DOHH2 (cell line): ENCODE data around the gene ALCAM.

Experiments used
- H3F3A ChIP-seq: fragments of 200-600 bp; sonication (generic), shearing (Covaris generic); 2 replicates; pipeline ENCODE4 v1.6.0; 2016; ENCODE audit warnings: antibody characterized with exemption, mild to moderate bottlenecking; ENCODE audit not compliant: control insufficient read depth, insufficient read depth
- H3K27ac ChIP-seq: fragments of 200-600 bp; sonication (generic); 2 replicates; pipeline ENCODE4 v1.5.1; 2014; ENCODE audit warnings: low read depth, mild to moderate bottlenecking, low read length, moderate library complexity
- H3K27me3 ChIP-seq: fragments of 200-600 bp; sonication (generic); 2 replicates; pipeline ENCODE4 v1.6.1; 2014; ENCODE audit warnings: mild to moderate bottlenecking, low read length, mixed read lengths; ENCODE audit not compliant: control insufficient read depth
- H3K36me3 ChIP-seq: fragments of 200-600 bp; sonication (generic); 2 replicates; pipeline ENCODE4 v1.6.1; 2014; ENCODE audit warnings: mild to moderate bottlenecking, low read length, moderate library complexity, mixed read lengths; ENCODE audit not compliant: control insufficient read depth
- H3K4me1 ChIP-seq: fragments of 200-600 bp; sonication (generic); 2 replicates; pipeline ENCODE4 v1.6.1; 2014; ENCODE audit warnings: mild to moderate bottlenecking, low read length, mixed read lengths; ENCODE audit not compliant: control insufficient read depth
- H3K4me2 ChIP-seq: fragments of 200-600 bp; sonication (generic); 2 replicates; pipeline ENCODE4 v1.6.0; 2014; ENCODE audit warnings: mild to moderate bottlenecking, low read length, moderate library complexity
- H3K4me3 ChIP-seq: fragments of 200-600 bp; sonication (generic); 2 replicates; pipeline ENCODE4 v1.5.1; 2014; ENCODE audit warnings: mild to moderate bottlenecking, low read length, mixed read lengths
- H3K79me2 ChIP-seq: fragments of 200-600 bp; sonication (generic); 2 replicates; pipeline ENCODE4 v1.6.1; 2014; ENCODE audit warnings: mild to moderate bottlenecking, low read length, mixed read lengths; ENCODE audit not compliant: control insufficient read depth
- H3K9me2 ChIP-seq: fragments of 200-600 bp; sonication (generic); replicated peaks from 2 replicates; pipeline ENCODE4 v1.6.1; 2014; ENCODE audit warnings: mild to moderate bottlenecking, low read length, mixed read lengths; ENCODE audit not compliant: control insufficient read depth
- H3K9me3 ChIP-seq: fragments of 200-600 bp; sonication (generic); 2 replicates; pipeline ENCODE4 v1.6.1; 2014; ENCODE audit warnings: antibody characterized with exemption, low read length, mixed read lengths; ENCODE audit not compliant: control insufficient read depth, insufficient read depth
- H4K20me1 ChIP-seq: fragments of 200-600 bp; sonication (generic); 2 replicates; pipeline ENCODE4 v1.6.0; 2014; ENCODE audit warnings: low read depth, mild to moderate bottlenecking, antibody characterized with exemption, low read length, moderate library complexity; ENCODE audit not compliant: control insufficient read depth, insufficient read depth
- EZH2phosphoT487 ChIP-seq: fragments of 200-600 bp; sonication (generic); IDR thresholded peaks from 2 replicates; pipeline ENCODE4 v1.6.1; 2017; ENCODE audit warnings: borderline replicate concordance, mild to moderate bottlenecking, antibody characterized with exemption, low read length, moderate library complexity, mixed read lengths
- TF ChIP-seq, protein P1 (sequence below): fragments of 200-600 bp; sonication (generic); IDR thresholded peaks from one replicate; pipeline ENCODE4 v1.5.1; 2014; ENCODE audit warnings: antibody characterized with exemption, mild to moderate bottlenecking, low read depth, low read length; ENCODE audit not compliant: poor library complexity, severe bottlenecking

Gene ALCAM

DNA sequence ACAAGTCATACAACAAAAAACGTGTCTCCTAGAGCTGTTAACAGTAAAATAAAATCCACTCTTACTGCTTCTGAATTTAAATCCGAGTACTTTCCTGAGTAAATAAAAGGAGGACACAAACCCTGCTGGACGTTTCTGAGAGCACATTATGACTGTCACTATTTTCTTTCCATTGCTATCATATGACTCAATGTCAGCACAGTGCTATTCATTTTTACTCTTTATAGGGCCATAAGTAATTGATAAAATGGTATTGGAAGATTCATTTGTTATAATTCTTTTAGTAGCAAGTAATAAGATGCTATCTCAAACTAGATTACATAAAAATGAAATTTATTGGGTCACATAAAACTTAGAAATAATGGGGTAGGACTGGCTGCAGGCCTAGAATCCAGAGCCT lies 68.6 kb downstream of the ALCAM start:
- Histone ChIP-seq H4K20me1 (no peaks in the 10 kb centered on the region), H3K27ac (no peak overlapping the region), H3K36me3 (no peaks in the 10 kb centered on the region), H3K9me3 (no peaks in the 10 kb centered on the region), H3F3A (no peaks in the 10 kb centered on the region), H3K4me2 (no peak overlapping the region), H3K9me2 (no peaks in the 10 kb centered on the region), H3K4me1 (no peaks in the 10 kb centered on the region), H3K4me3 (no peak overlapping the region), H3K27me3 (no peaks in the 10 kb centered on the region), H3K79me2 (no peaks in the 10 kb centered on the region)
- TF ChIP-seq, protein P1, sequence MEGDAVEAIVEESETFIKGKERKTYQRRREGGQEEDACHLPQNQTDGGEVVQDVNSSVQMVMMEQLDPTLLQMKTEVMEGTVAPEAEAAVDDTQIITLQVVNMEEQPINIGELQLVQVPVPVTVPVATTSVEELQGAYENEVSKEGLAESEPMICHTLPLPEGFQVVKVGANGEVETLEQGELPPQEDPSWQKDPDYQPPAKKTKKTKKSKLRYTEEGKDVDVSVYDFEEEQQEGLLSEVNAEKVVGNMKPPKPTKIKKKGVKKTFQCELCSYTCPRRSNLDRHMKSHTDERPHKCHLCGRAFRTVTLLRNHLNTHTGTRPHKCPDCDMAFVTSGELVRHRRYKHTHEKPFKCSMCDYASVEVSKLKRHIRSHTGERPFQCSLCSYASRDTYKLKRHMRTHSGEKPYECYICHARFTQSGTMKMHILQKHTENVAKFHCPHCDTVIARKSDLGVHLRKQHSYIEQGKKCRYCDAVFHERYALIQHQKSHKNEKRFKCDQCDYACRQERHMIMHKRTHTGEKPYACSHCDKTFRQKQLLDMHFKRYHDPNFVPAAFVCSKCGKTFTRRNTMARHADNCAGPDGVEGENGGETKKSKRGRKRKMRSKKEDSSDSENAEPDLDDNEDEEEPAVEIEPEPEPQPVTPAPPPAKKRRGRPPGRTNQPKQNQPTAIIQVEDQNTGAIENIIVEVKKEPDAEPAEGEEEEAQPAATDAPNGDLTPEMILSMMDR, result no peak
- no peak for TF ChIP-seq EZH2phosphoT487

DNA sequence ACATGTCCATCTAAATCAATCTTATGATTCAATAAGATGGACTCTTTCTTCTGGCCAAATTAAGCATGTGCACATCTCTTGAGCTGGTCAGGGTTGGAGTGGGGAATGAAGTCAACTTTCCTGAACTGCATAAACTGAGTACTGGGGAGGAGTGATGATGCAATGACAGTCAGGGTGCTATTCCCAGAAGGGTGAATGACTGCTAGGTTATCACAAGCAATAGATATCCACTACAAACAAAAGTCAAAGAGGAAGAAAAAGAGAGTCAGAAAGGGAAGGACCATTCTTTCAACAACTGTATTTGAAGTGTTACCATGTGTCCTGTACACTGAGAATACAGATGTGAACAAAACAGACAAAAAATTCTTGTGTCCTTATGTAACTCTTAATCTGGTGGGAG lies 70.0 kb downstream of the ALCAM start:
- no peaks in the 10 kb centered on the region for H3K4me1 ChIP-seq
- H3K4me3 ChIP-seq, result no peak overlapping the region
- no peaks in the 10 kb centered on the region for H3K9me2 ChIP-seq
- TF ChIP-seq EZH2phosphoT487, result no peak
- TF ChIP-seq, protein P1, result no peak
- no peaks in the 10 kb centered on the region for H3K36me3 ChIP-seq
- H3K9me3 ChIP-seq, result no peaks in the 10 kb centered on the region
- H3F3A ChIP-seq, result no peaks in the 10 kb centered on the region
- no peaks in the 10 kb centered on the region for H4K20me1 ChIP-seq
- no peak overlapping the region for H3K27ac ChIP-seq
- H3K27me3 ChIP-seq, result no peaks in the 10 kb centered on the region
- H3K79me2 ChIP-seq, result no peaks in the 10 kb centered on the region
- H3K4me2 ChIP-seq, result no peak overlapping the region

GRCh38 chr3:105440113-105440512 lies 73.4 kb downstream of the ALCAM start:
- Histone ChIP-seq H3F3A (no peaks in the 10 kb centered on the region), H4K20me1 (no peaks in the 10 kb centered on the region), H3K9me3 (no peaks in the 10 kb centered on the region), H3K27ac (no peak overlapping the region), H3K4me2 (no peak overlapping the region), H3K79me2 (no peaks in the 10 kb centered on the region), H3K4me1 (no peaks in the 10 kb centered on the region), H3K27me3 (no peaks in the 10 kb centered on the region), H3K9me2 (no peaks in the 10 kb centered on the region), H3K4me3 (no peak overlapping the region), H3K36me3 (no peaks in the 10 kb centered on the region)
- TF ChIP-seq, protein P1, result no peak
- TF ChIP-seq EZH2phosphoT487, result no peak

- Histone ChIP-seq H3K27ac (no peak overlapping the region), H3K9me3 (no peaks in the 10 kb centered on the region), H3K4me1 (no peaks in the 10 kb centered on the region), H3K4me3 (no peak overlapping the region), H3F3A (no peaks in the 10 kb centered on the region), H3K79me2 (no peaks in the 10 kb centered on the region), H3K36me3 (no peaks in the 10 kb centered on the region), H3K4me2 (no peak overlapping the region), H3K27me3 (no peaks in the 10 kb centered on the region), H4K20me1 (no peaks in the 10 kb centered on the region), H3K9me2 (no peaks in the 10 kb centered on the region)
- TF ChIP-seq, protein P1, result no peak
- TF ChIP-seq EZH2phosphoT487, result no peak
These were observed 78.0 kb downstream of the ALCAM start for GRCh38 chr3:105444725-105445124.
